ENCODE data around the gene CFC1.
"Not testable (repeated sequence)": the region's sequence is repeated elsewhere in the genome, so short reads cannot be mapped to it uniquely, and the experiment has no call there.

CFC1 gene

GRCh38 chr2:130599393-130599792, at the start of gene CFC1:
TSS of gene CFC1 (minus strand) at chr2:130599575. CDS start at chr2:130599287, 288 bp downstream.
- not testable (repeated sequence) for H3K4me3 ChIP-seq (ENCODE audit: low read depth, low read length); DNase-seq (ENCODE audit: low read depth)

- DNase-seq (ENCODE audit: low read depth); H3K4me3 ChIP-seq (ENCODE audit: low read depth, low read length): not testable (repeated sequence)
These were observed 42.3 kb upstream of the CFC1 start for GRCh38 chr2:130641688-130642087.

- not testable (repeated sequence) for DNase-seq (ENCODE audit: low read depth); H3K4me3 ChIP-seq (ENCODE audit: low read depth, low read length)
These were observed 39.6 kb upstream of the CFC1 start for GRCh38 chr2:130638973-130639372.

GRCh38 chr2:130628784-130629475, 29.6 kb upstream of the CFC1 start:
- DNase-seq (ENCODE audit: low read depth); H3K4me3 ChIP-seq (ENCODE audit: low read depth, low read length): not testable (repeated sequence)

- not testable (repeated sequence) for DNase-seq (ENCODE audit: low read depth); H3K4me3 ChIP-seq (ENCODE audit: low read depth, low read length)
These were observed 11.8 kb upstream of the CFC1 start, which contains the start of gene POTEJ for GRCh38 chr2:130611140-130611539. TSS of gene POTEJ (plus strand) at chr2:130611440. CDS start at chr2:130611533, 93 bp downstream.

- H3K4me3 ChIP-seq (ENCODE audit: low read depth, low read length); DNase-seq (ENCODE audit: low read depth): not testable (repeated sequence)
These were observed 11.1 kb upstream of the CFC1 start for GRCh38 chr2:130610486-130610885.

GRCh38 chr2:130609002-130609920, 9.9 kb upstream of the CFC1 start:
- not testable (repeated sequence) for H3K4me3 ChIP-seq (ENCODE audit: low read depth, low read length); DNase-seq (ENCODE audit: low read depth)

GRCh38 chr2:130608276-130609001, 9.1 kb upstream of the CFC1 start:
- H3K4me3 ChIP-seq (ENCODE audit: low read depth, low read length); DNase-seq (ENCODE audit: low read depth): not testable (repeated sequence)

- not testable (repeated sequence) for DNase-seq (ENCODE audit: low read depth); H3K4me3 ChIP-seq (ENCODE audit: low read depth, low read length)
These were observed 2.4 kb upstream of the CFC1 start for GRCh38 chr2:130601648-130602302.

GRCh38 chr2:130599926-130600325, 551 bp upstream of the CFC1 start:
- not testable (repeated sequence) for H3K4me3 ChIP-seq (ENCODE audit: low read depth, low read length); DNase-seq (ENCODE audit: low read depth)

- DNase-seq (ENCODE audit: low read depth); H3K4me3 ChIP-seq (ENCODE audit: low read depth, low read length): not testable (repeated sequence)
These were observed 912 bp downstream of the CFC1 start for GRCh38 chr2:130598463-130598862.

- H3K4me3 ChIP-seq (ENCODE audit: low read depth, low read length); DNase-seq (ENCODE audit: low read depth): not testable (repeated sequence)
These were observed 1.4 kb downstream of the CFC1 start for GRCh38 chr2:130597994-130598393.

GRCh38 chr2:130596757-130597156, 2.6 kb downstream of the CFC1 start:
- not testable (repeated sequence) for DNase-seq (ENCODE audit: low read depth); H3K4me3 ChIP-seq (ENCODE audit: low read depth, low read length)

GRCh38 chr2:130594011-130594410, 5.4 kb downstream of the CFC1 start:
- H3K4me3 ChIP-seq (ENCODE audit: low read depth, low read length); DNase-seq (ENCODE audit: low read depth): not testable (repeated sequence)

- not testable (repeated sequence) for H3K4me3 ChIP-seq (ENCODE audit: low read depth, low read length)
These were observed 6.5 kb downstream of the CFC1 start for GRCh38 chr2:130592791-130593414.

GRCh38 chr2:130590842-130591359, 8.5 kb downstream of the CFC1 start:
- not testable (repeated sequence) for DNase-seq (ENCODE audit: low read depth); H3K4me3 ChIP-seq (ENCODE audit: low read depth, low read length)

More at GRCh38 chr2:130592791-130593414, 6.5 kb downstream of the CFC1 start:
- DNase-seq (ENCODE audit: low read depth), result not testable (repeated sequence)

- not testable (repeated sequence) for H3K4me3 ChIP-seq (ENCODE audit: low read depth, low read length); DNase-seq (ENCODE audit: low read depth)
These were observed 9.1 kb downstream of the CFC1 start for GRCh38 chr2:130590170-130590841.

All from LNCaP clone FGC (cell line).